ENCODE results near the gene PXDN.

The PXDN gene

GRCh38 chr2:1602278-1603010 is 141.9 kb downstream of the PXDN start (continued):
- TF ChIP-seq ARNTL (CRISPR knock-in tag; IDR thresholded peaks at IDR 0.05; ENCODE audit: borderline replicate concordance, low read depth) (no peak), ESRRG (CRISPR knock-in tag; IDR thresholded peaks at IDR 0.05) (no peak), CSDC2 (CRISPR knock-in tag; IDR thresholded peaks at IDR 0.05) (no peak), ZNF8 (CRISPR knock-in tag; IDR thresholded peaks at IDR 0.05) (no peak), ZNF565 (CRISPR knock-in tag; conservative IDR thresholded peaks at IDR 0.05; ENCODE audit: low read depth) (no peak)

- TF ChIP-seq, protein P1, sequence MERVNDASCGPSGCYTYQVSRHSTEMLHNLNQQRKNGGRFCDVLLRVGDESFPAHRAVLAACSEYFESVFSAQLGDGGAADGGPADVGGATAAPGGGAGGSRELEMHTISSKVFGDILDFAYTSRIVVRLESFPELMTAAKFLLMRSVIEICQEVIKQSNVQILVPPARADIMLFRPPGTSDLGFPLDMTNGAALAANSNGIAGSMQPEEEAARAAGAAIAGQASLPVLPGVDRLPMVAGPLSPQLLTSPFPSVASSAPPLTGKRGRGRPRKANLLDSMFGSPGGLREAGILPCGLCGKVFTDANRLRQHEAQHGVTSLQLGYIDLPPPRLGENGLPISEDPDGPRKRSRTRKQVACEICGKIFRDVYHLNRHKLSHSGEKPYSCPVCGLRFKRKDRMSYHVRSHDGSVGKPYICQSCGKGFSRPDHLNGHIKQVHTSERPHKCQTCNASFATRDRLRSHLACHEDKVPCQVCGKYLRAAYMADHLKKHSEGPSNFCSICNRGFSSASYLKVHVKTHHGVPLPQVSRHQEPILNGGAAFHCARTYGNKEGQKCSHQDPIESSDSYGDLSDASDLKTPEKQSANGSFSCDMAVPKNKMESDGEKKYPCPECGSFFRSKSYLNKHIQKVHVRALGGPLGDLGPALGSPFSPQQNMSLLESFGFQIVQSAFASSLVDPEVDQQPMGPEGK (CRISPR knock-in tag; IDR thresholded peaks at IDR 0.05; ENCODE audit: borderline replicate concordance), result no peak
- TF ChIP-seq, protein P2, sequence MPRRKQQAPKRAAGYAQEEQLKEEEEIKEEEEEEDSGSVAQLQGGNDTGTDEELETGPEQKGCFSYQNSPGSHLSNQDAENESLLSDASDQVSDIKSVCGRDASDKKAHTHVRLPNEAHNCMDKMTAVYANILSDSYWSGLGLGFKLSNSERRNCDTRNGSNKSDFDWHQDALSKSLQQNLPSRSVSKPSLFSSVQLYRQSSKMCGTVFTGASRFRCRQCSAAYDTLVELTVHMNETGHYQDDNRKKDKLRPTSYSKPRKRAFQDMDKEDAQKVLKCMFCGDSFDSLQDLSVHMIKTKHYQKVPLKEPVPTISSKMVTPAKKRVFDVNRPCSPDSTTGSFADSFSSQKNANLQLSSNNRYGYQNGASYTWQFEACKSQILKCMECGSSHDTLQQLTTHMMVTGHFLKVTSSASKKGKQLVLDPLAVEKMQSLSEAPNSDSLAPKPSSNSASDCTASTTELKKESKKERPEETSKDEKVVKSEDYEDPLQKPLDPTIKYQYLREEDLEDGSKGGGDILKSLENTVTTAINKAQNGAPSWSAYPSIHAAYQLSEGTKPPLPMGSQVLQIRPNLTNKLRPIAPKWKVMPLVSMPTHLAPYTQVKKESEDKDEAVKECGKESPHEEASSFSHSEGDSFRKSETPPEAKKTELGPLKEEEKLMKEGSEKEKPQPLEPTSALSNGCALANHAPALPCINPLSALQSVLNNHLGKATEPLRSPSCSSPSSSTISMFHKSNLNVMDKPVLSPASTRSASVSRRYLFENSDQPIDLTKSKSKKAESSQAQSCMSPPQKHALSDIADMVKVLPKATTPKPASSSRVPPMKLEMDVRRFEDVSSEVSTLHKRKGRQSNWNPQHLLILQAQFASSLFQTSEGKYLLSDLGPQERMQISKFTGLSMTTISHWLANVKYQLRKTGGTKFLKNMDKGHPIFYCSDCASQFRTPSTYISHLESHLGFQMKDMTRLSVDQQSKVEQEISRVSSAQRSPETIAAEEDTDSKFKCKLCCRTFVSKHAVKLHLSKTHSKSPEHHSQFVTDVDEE (CRISPR knock-in tag; IDR thresholded peaks at IDR 0.05), result no peak
- no peak for TF ChIP-seq OSR1 (CRISPR knock-in tag; IDR thresholded peaks at IDR 0.05)
- no peak for TF ChIP-seq ZFP30 (CRISPR knock-in tag; IDR thresholded peaks at IDR 0.05)
- TF ChIP-seq TOX (CRISPR knock-in tag; IDR thresholded peaks at IDR 0.05; ENCODE audit: borderline replicate concordance), result no peak
- TF ChIP-seq TCF4 (CRISPR knock-in tag; IDR thresholded peaks at IDR 0.05; ENCODE audit: borderline replicate concordance), result no peak
- no peak for TF ChIP-seq ZNF8 (CRISPR knock-in tag; IDR thresholded peaks at IDR 0.05)
- no peak for TF ChIP-seq GLIS3 (CRISPR knock-in tag; IDR thresholded peaks at IDR 0.05)
- no peak for TF ChIP-seq BACH2 (CRISPR knock-in tag; IDR thresholded peaks at IDR 0.05; ENCODE audit: borderline replicate concordance)
- TF ChIP-seq CSDC2 (CRISPR knock-in tag; IDR thresholded peaks at IDR 0.05), result no peak
- no peak for TF ChIP-seq POU6F1 (CRISPR knock-in tag; IDR thresholded peaks at IDR 0.05; ENCODE audit: borderline replicate concordance, low read depth)
- TF ChIP-seq SNAI2 (CRISPR knock-in tag; IDR thresholded peaks at IDR 0.05), result no peak
- no peak for TF ChIP-seq PPARA (CRISPR knock-in tag; IDR thresholded peaks at IDR 0.05; ENCODE audit: borderline replicate concordance)
- TF ChIP-seq ISL1 (CRISPR knock-in tag; IDR thresholded peaks at IDR 0.05), result no peak
- no peak for TF ChIP-seq ESRRG (CRISPR knock-in tag; IDR thresholded peaks at IDR 0.05)
- no peak for TF ChIP-seq ZC3H10 (CRISPR knock-in tag; IDR thresholded peaks at IDR 0.05)
- no peak for TF ChIP-seq ZNF565 (CRISPR knock-in tag; conservative IDR thresholded peaks at IDR 0.05; ENCODE audit: low read depth)
- TF ChIP-seq, protein P3, sequence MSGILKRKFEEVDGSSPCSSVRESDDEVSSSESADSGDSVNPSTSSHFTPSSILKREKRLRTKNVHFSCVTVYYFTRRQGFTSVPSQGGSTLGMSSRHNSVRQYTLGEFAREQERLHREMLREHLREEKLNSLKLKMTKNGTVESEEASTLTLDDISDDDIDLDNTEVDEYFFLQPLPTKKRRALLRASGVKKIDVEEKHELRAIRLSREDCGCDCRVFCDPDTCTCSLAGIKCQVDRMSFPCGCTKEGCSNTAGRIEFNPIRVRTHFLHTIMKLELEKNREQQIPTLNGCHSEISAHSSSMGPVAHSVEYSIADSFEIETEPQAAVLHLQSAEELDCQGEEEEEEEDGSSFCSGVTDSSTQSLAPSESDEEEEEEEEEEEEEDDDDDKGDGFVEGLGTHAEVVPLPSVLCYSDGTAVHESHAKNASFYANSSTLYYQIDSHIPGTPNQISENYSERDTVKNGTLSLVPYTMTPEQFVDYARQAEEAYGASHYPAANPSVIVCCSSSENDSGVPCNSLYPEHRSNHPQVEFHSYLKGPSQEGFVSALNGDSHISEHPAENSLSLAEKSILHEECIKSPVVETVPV (CRISPR knock-in tag; IDR thresholded peaks at IDR 0.05), result no peak
- no peak for TF ChIP-seq ZFP3 (CRISPR knock-in tag; IDR thresholded peaks at IDR 0.05)
- no peak for ATAC-seq
These were observed 142.6 kb downstream of the PXDN start for GRCh38 chr2:1601471-1602277.

DNA sequence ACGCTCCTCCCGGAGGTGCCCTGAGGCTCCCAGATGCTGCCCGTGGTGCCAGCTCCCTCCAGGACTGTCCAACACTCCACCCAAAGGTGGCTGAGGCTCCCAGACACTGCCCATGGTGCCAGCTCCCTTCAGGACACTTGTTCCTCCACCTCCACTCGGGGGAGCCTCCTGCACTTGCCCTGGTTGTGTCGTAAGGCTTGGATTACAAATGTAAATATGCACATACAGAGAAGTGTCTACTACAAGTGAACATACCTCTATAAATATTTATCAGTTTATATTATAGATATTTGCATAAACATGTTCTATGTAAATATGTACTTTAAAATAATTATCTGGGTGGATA is 143.3 kb downstream of the PXDN start:
- TF ChIP-seq ZNF565 (CRISPR knock-in tag; conservative IDR thresholded peaks at IDR 0.05; ENCODE audit: low read depth) (no peak), ZFP3 (CRISPR knock-in tag; IDR thresholded peaks at IDR 0.05) (no peak), OSR1 (CRISPR knock-in tag; IDR thresholded peaks at IDR 0.05) (no peak), ZNF70 (CRISPR knock-in tag; IDR thresholded peaks at IDR 0.05) (no peak), ZNF8 (CRISPR knock-in tag; IDR thresholded peaks at IDR 0.05) (no peak), CSDC2 (CRISPR knock-in tag; IDR thresholded peaks at IDR 0.05) (no peak), TCF4 (CRISPR knock-in tag; IDR thresholded peaks at IDR 0.05; ENCODE audit: borderline replicate concordance) (no peak), ESRRG (CRISPR knock-in tag; IDR thresholded peaks at IDR 0.05) (no peak), ARNTL (CRISPR knock-in tag; IDR thresholded peaks at IDR 0.05; ENCODE audit: borderline replicate concordance, low read depth) (no peak), ZFP30 (CRISPR knock-in tag; IDR thresholded peaks at IDR 0.05) (no peak), TOX (CRISPR knock-in tag; IDR thresholded peaks at IDR 0.05; ENCODE audit: borderline replicate concordance) (no peak), ZC3H10 (CRISPR knock-in tag; IDR thresholded peaks at IDR 0.05) (no peak), ISL1 (CRISPR knock-in tag; IDR thresholded peaks at IDR 0.05) (no peak)
- TF ChIP-seq, protein P2 (CRISPR knock-in tag; IDR thresholded peaks at IDR 0.05), result no peak
- TF ChIP-seq, protein P3 (CRISPR knock-in tag; IDR thresholded peaks at IDR 0.05), result no peak
- ATAC-seq, result no peak
